H1 (cell line): ENCODE data around the gene INO80C. TPM values are rescaled to one million over a fixed set of nuclear protein-coding genes. Genes with fewer than 3 reads are reported as not detected.

Source experiments
- CTCF ChIA-PET: fragments of 300-600 bp; sonication (Branson Sonifier 250); formaldehyde crosslinking; loops from one replicate; lab custom pipeline; 2021; ENCODE audit not compliant: partially characterized antibody; lab: Charles Lee
- POLR2A ChIA-PET: fragments of 300-600 bp; sonication (Branson Sonifier 250); formaldehyde crosslinking; loops from one replicate; lab custom pipeline; 2021; ENCODE audit warnings: inconsistent platforms; ENCODE audit not compliant: partially characterized antibody; lab: Charles Lee
- DNase-seq, 2 experiments: peaks; one replicate each; pipeline versions ENCODE4 v3.0.0 to v3.0.0-alpha.2; 2010 to 2022; ENCODE audit warnings: low spot score in 2 of 2, low read depth in 1 of 2, mixed read lengths in 1 of 2
- FAIRE-seq: peaks from 2 replicates; lab custom pipeline; 2011; peaks lifted over from hg19 to GRCh38; lab: Jason Lieb, UNC
- H2AFZ ChIP-seq: 2 replicates; pipeline ENCODE4 v1.8.1; 2012; ENCODE audit warnings: low read length, inconsistent platforms
- H2AK5ac ChIP-seq: 2 replicates; pipeline ENCODE4 v1.6.1; 2013; ENCODE audit warnings: low read depth, low read length
- H2BK120ac ChIP-seq: replicated peaks from 2 replicates; pipeline ENCODE3; 2013; ENCODE audit warnings: low read depth, low read length, inconsistent platforms
- H2BK12ac ChIP-seq: 2 replicates; pipeline ENCODE4 v1.6.1; 2013; ENCODE audit warnings: low read depth, low read length
- H2BK15ac ChIP-seq: 2 replicates; pipeline ENCODE4 v1.6.1; 2013; ENCODE audit warnings: low read length
- H2BK20ac ChIP-seq: 2 replicates; pipeline ENCODE4 v1.6.1; 2013; ENCODE audit warnings: low read length
- H2BK5ac ChIP-seq: 2 replicates; pipeline ENCODE4 v1.6.1; 2013; ENCODE audit warnings: low read depth, low read length
- H3K14ac ChIP-seq: 2 replicates; pipeline ENCODE4 v1.6.1; 2013; ENCODE audit warnings: inconsistent platforms; ENCODE audit not compliant: insufficient read length
- H3K18ac ChIP-seq: 2 replicates; pipeline ENCODE4 v1.6.1; 2013; ENCODE audit warnings: low read length; ENCODE audit errors: extremely low read depth
- H3K23ac ChIP-seq: 2 replicates; pipeline ENCODE4 v1.6.1; 2013; ENCODE audit warnings: inconsistent platforms; ENCODE audit not compliant: insufficient read length
- H3K23me2 ChIP-seq: 2 replicates; pipeline ENCODE4 v1.6.1; 2013; ENCODE audit warnings: low read depth, low read length
- H3K27ac ChIP-seq: 2 replicates; pipeline ENCODE4 v1.6.1; 2011; ENCODE audit warnings: low read depth, low read length, inconsistent platforms
- H3K27me3 ChIP-seq, 4 experiments: replicated peaks in 1 of 4; 1 replicate in 1 of 4; 2 replicates in 3 of 4; pipeline versions ENCODE4 v1.6.1 to v1.8.1; 2011 to 2013; ENCODE audit warnings: low read length in 3 of 4, mild to moderate bottlenecking in 3 of 4, inconsistent platforms in 2 of 4, mixed read lengths in 2 of 4, moderate library complexity in 1 of 4; ENCODE audit not compliant: control insufficient read depth in 3 of 4, insufficient read depth in 3 of 4; ENCODE audit errors: extremely low read depth in 1 of 4
- H3K36me3 ChIP-seq, 4 experiments: 2 replicates each; pipeline versions ENCODE4 v1.6.1 to v1.8.1; 2011 to 2013; ENCODE audit warnings: mild to moderate bottlenecking in 4 of 4, low read length in 3 of 4, moderate library complexity in 2 of 4, control low read depth in 1 of 4, inconsistent platforms in 1 of 4; ENCODE audit not compliant: insufficient read depth in 4 of 4, control insufficient read depth in 2 of 4
- H3K4ac ChIP-seq: replicated peaks from 2 replicates; pipeline ENCODE3; 2013; ENCODE audit warnings: low read length, low read depth, mixed read lengths, inconsistent platforms; ENCODE audit not compliant: insufficient read length
- H3K4me1 ChIP-seq, 4 experiments: replicated peaks in 1 of 4; 1 replicate in 1 of 4; 2 replicates in 3 of 4; pipeline versions ENCODE4 v1.6.1 to v1.8.1; 2011 to 2013; ENCODE audit warnings: low read length in 3 of 4, inconsistent platforms in 2 of 4, mixed read lengths in 1 of 4; ENCODE audit not compliant: insufficient read depth in 4 of 4, control insufficient read depth in 3 of 4
- H3K4me2 ChIP-seq, 2 experiments: 2 replicates each; pipeline versions ENCODE4 v1.6.1 to v1.8.1; 2011 to 2013; ENCODE audit warnings: low read depth in 2 of 2, low read length in 2 of 2, control low read depth in 1 of 2, inconsistent platforms in 1 of 2, mild to moderate bottlenecking in 1 of 2; ENCODE audit not compliant: insufficient read depth in 1 of 2
- H3K4me3 ChIP-seq, 4 experiments: fragments of 200-600, 300-600 bp in 1 of 4; sonication (generic), shearing (Covaris generic), sonication (Bioruptor Twin) in 1 of 4; 2 replicates each; pipeline versions ENCODE4 v1.5.1 to v1.8.1; 2011 to 2016; ENCODE audit warnings: low read length in 4 of 4, low read depth in 3 of 4, control low read depth in 2 of 4, inconsistent platforms in 2 of 4, mild to moderate bottlenecking in 2 of 4, mixed read lengths in 1 of 4, moderate library complexity in 1 of 4; ENCODE audit not compliant: insufficient read depth in 2 of 4; ENCODE audit errors: extremely low read depth in 1 of 4
- H3K56ac ChIP-seq: replicated peaks from 2 replicates; pipeline ENCODE3; 2013; ENCODE audit warnings: low read depth, mild to moderate bottlenecking, mixed read lengths, low read length, inconsistent platforms; ENCODE audit not compliant: insufficient read length
- H3K79me1 ChIP-seq: 2 replicates; pipeline ENCODE4 v1.6.1; 2013; ENCODE audit warnings: low read depth, low read length, control low read depth
- H3K79me2 ChIP-seq, 2 experiments: 2 replicates each; pipeline versions ENCODE4 v1.6.1 to v1.8.1; 2012 to 2013; ENCODE audit warnings: low read length in 2 of 2, mild to moderate bottlenecking in 2 of 2, inconsistent platforms in 1 of 2; ENCODE audit not compliant: insufficient read depth in 2 of 2, control insufficient read depth in 1 of 2
- H3K9ac ChIP-seq, 4 experiments: replicated peaks in 1 of 4; 1 replicate in 1 of 4; 2 replicates in 3 of 4; pipeline versions ENCODE4 v1.6.1 to v1.8.1; 2011 to 2013; ENCODE audit warnings: low read depth in 3 of 4, low read length in 3 of 4, control low read depth in 2 of 4, mild to moderate bottlenecking in 2 of 4, moderate library complexity in 2 of 4, inconsistent platforms in 1 of 4; ENCODE audit errors: extremely low read depth in 1 of 4
- H3K9me3 ChIP-seq, 2 experiments: 2 replicates each; pipeline versions ENCODE4 v1.6.1 to v1.8.1; 2012 to 2013; ENCODE audit warnings: mild to moderate bottlenecking in 2 of 2, moderate library complexity in 2 of 2, control low read depth in 1 of 2, inconsistent platforms in 1 of 2, low read depth in 1 of 2, low read length in 1 of 2, mixed read lengths in 1 of 2; ENCODE audit not compliant: insufficient read depth in 2 of 2
- H4K20me1 ChIP-seq, 2 experiments: replicated peaks in 1 of 2; 2 replicates each; pipeline versions ENCODE3 to v1.8.1; 2011 to 2013; ENCODE audit warnings: inconsistent platforms in 2 of 2, low read length in 2 of 2, mild to moderate bottlenecking in 1 of 2; ENCODE audit not compliant: insufficient read depth in 2 of 2, control insufficient read depth in 1 of 2
- H4K5ac ChIP-seq: 2 replicates; pipeline ENCODE4 v1.6.1; 2013; ENCODE audit warnings: low read length, low read depth, mixed read lengths, inconsistent platforms; ENCODE audit not compliant: insufficient read length
- H4K8ac ChIP-seq: 2 replicates; pipeline ENCODE4 v1.8.0; 2013; ENCODE audit warnings: mild to moderate bottlenecking, moderate library complexity, low read length, inconsistent platforms; ENCODE audit not compliant: insufficient read depth; ENCODE audit errors: extremely low read depth
- H4K91ac ChIP-seq: replicated peaks from 2 replicates; pipeline ENCODE3; 2013; ENCODE audit warnings: low read length, mixed read lengths, inconsistent platforms; ENCODE audit not compliant: insufficient read length
- CTBP2 ChIP-seq: IDR thresholded peaks from 2 replicates; pipeline ENCODE4 v1.7.0; 2011; ENCODE audit warnings: borderline replicate concordance, mild to moderate bottlenecking, moderate library complexity, mixed read lengths, low read length; ENCODE audit not compliant: insufficient read depth, insufficient read length
- HDAC2 ChIP-seq, 2 experiments: fragments of 300-600 bp in 1 of 2; sonication (generic) in 1 of 2; IDR thresholded peaks; 2 replicates each; pipeline ENCODE4 v1.6.1; 2011 to 2012; ENCODE audit warnings: low read depth in 2 of 2, low read length in 2 of 2, mild to moderate bottlenecking in 2 of 2, moderate library complexity in 2 of 2, borderline replicate concordance in 1 of 2, inconsistent platforms in 1 of 2
- HDAC6 ChIP-seq: IDR thresholded peaks from one replicate; pipeline ENCODE4 v1.7.1; 2012; ENCODE audit warnings: low read depth, mild to moderate bottlenecking, inconsistent platforms, low read length, moderate library complexity
- PHF8 ChIP-seq: fragments of 200-600 bp; sonication (generic); conservative IDR thresholded peaks from 2 replicates; pipeline ENCODE4 v1.7.1; 2012; ENCODE audit warnings: low read depth, mild to moderate bottlenecking, inconsistent platforms, low read length, moderate library complexity
- RAD21 ChIP-seq, 2 experiments: IDR thresholded peaks in 1 of 2; conservative IDR thresholded peaks in 1 of 2; 2 replicates each; pipeline ENCODE4 v1.6.1; 2011; ENCODE audit warnings: low read depth in 2 of 2, low read length in 2 of 2, improper control_type of control experiment in 1 of 2, inconsistent platforms in 1 of 2, mild to moderate bottlenecking in 1 of 2, moderate library complexity in 1 of 2
- RXRA ChIP-seq: IDR thresholded peaks from 2 replicates; pipeline ENCODE4 v1.6.1; 2011; ENCODE audit warnings: low read depth, mild to moderate bottlenecking, low read length, moderate library complexity; ENCODE audit not compliant: insufficient read depth
- SAP30 ChIP-seq: fragments of 300-600 bp; sonication (generic); IDR thresholded peaks from 2 replicates; pipeline ENCODE4 v1.7.1; 2012; ENCODE audit warnings: low read length, moderate library complexity, mild to moderate bottlenecking, inconsistent platforms; ENCODE audit not compliant: insufficient read depth, insufficient replicate concordance
- SIN3A ChIP-seq, 2 experiments: IDR thresholded peaks in 1 of 2; conservative IDR thresholded peaks in 1 of 2; 2 replicates each; pipeline ENCODE4 v1.6.1; 2011 to 2012; ENCODE audit warnings: low read length in 2 of 2, improper control_type of control experiment in 1 of 2, low read depth in 1 of 2, mild to moderate bottlenecking in 1 of 2
- SUZ12 ChIP-seq: fragments of 200-600 bp; sonication (generic); IDR thresholded peaks from 2 replicates; pipeline ENCODE4 v1.6.1; 2012; ENCODE audit warnings: mild to moderate bottlenecking, inconsistent platforms, low read length, moderate library complexity, mixed read lengths
- TEAD4 ChIP-seq: IDR thresholded peaks from 2 replicates; pipeline ENCODE4 v1.6.1; 2012; ENCODE audit warnings: low read depth, low read length, inconsistent platforms, mixed read lengths
- WGBS, 2 experiments: shearing (Covaris generic) in 1 of 2; methylation state at CpG; one replicate each; pipeline versions ENCODE4 v1.1.6 to v1.1.7; 2013 to 2015; ENCODE audit warnings: low lambda C conversion rate in 2 of 2, mixed read lengths in 2 of 2, inconsistent platforms in 1 of 2, low coverage in 1 of 2, missing lambda C conversion rate in 1 of 2; ENCODE audit not compliant: insufficient replicate concordance in 2 of 2, insufficient coverage in 1 of 2, insufficient read length in 1 of 2; ENCODE audit errors: extremely low coverage in 1 of 2, missing lambda C conversion rate in 1 of 2; 5-methylcytosine and 5-hydroxymethylcytosine counted together
- polyA plus RNA-seq, 7 experiments: library from polyadenylated mRNA; depleted of rRNA in 3 of 7; stranded (reverse) in 5 of 7; unstranded in 2 of 7; fragments of >200 nt in 5 of 7; fragments of 200-250 nt in 2 of 7; gene quantifications; 1 replicate in 5 of 7; 2 replicates in 1 of 7; 4 replicates in 1 of 7; pipeline versions ENCODE4 v1.2.1 to v1.2.3, GENCODE V29; 2011 to 2013; ENCODE audit warnings: missing spikeins in 2 of 7, mixed read lengths in 2 of 7
- total RNA-seq: library from RNA; stranded (reverse); fragmentation: NEBNext Ultra II Directional; extraction: Animal tissue kit (Norgen Biotek cat#: 25700); gene quantifications from 2 replicates; pipeline ENCODE4 v1.2.1, GENCODE V29; 2021
- TF ChIP-seq, protein P1 (sequence below): IDR thresholded peaks from 2 replicates; pipeline ENCODE4 v1.6.1; 2012; ENCODE audit warnings: inconsistent platforms

INO80C gene
- total and polyA plus RNA-seq, 2 of the 8 experiments (the other 6 are each of a cell fraction or from before 2014, with no cell fraction given), result 30.1 to 48.9 TPM

DNA sequence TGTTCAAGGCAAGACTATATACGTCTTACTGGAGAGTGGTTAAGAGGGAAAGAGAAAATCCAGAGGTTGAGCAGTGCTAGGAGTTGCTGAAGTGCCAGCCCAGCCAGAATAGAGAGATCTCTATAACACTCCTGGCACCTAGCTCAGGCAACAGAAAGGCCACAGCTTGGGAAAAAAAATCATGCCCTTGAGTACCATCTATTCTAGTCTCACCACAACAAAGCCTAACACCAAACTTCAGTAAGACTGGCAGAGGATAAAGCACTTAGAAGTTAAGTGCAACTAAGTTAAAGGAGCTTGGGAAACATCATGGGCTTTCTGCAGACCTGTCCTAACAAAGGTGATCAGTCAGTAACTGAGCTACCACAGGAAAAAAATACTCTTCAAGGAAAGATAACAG is 24.2 kb downstream of the INO80C start:
- Histone ChIP-seq H3K23ac (no peak overlapping the region), H2AFZ (no peak overlapping the region), H3K14ac (no peak overlapping the region), H3K79me1 (peaks cover 2% of the 10 kb centered on the region; the same call in 1 of the 2 replicates), H3K27me3 (no peaks in the 10 kb centered on the region), H4K20me1 (no peaks in the 10 kb centered on the region), H3K56ac (no peak overlapping the region), H4K5ac (no peak overlapping the region), H3K4ac (no peak overlapping the region), H3K4me2 (no peak overlapping the region), H2BK12ac (no peak overlapping the region), H3K9me3 (no peaks in the 10 kb centered on the region), H3K18ac (no peak overlapping the region), H3K9ac (no peak overlapping the region), H3K4me1 (no peaks in the 10 kb centered on the region), H4K8ac (no peak overlapping the region), H4K91ac (no peak overlapping the region), H2AK5ac (no peak overlapping the region), H2BK20ac (no peak overlapping the region), H3K23me2 (no peaks in the 10 kb centered on the region), H2BK15ac (no peak overlapping the region), H3K27ac (no peak overlapping the region), H2BK5ac (no peak overlapping the region), H3K79me2 (peaks cover 0 to 7% of the 10 kb centered on the region in 2 experiments; a peak in 1 of 4 replicates), H2BK120ac (no peak overlapping the region), H3K4me3 (no peak overlapping the region)
- ChIA-PET CTCF (interaction anchor here (0.9 to 1.7 kb wide), 4 partner anchors 12 to 65 kb away, joined by 3 to 4 read pairs (median 3); no protein-coding TSS in a partner anchor), POLR2A (interaction anchor here (0.7 to 1.5 kb wide), 2 partner anchors 10 to 130 kb away, joined by 3 read pairs; partner anchors contain the start of gene ZNF24)
- WGBS, 2 experiments, result 86% methylated on average over 1 of the region's 1 CpG; no CpG with 5 or more reads in 1 of the 2 experiments
- DNase-seq (no peak), FAIRE-seq (no peak)
- TF ChIP-seq, protein P1, sequence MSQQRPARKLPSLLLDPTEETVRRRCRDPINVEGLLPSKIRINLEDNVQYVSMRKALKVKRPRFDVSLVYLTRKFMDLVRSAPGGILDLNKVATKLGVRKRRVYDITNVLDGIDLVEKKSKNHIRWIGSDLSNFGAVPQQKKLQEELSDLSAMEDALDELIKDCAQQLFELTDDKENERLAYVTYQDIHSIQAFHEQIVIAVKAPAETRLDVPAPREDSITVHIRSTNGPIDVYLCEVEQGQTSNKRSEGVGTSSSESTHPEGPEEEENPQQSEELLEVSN, result no peak
- TF ChIP-seq SUZ12 (no peak), HDAC6 (no peak), RAD21 (IDR thresholded peaks at IDR 0.05 in 1 of 2, conservative IDR thresholded peaks at IDR 0.05 in 1 of 2; ENCODE audit: low read depth in 2 of 2, low read length in 2 of 2) (no peak), PHF8 (no peak), TEAD4 (no peak), RXRA (no peak), SAP30 (no peak), CTBP2 (no peak), HDAC2 (IDR thresholded peaks at IDR 0.05; ENCODE audit: borderline replicate concordance in 1 of 2, low read depth in 2 of 2, low read length in 2 of 2) (no peak), SIN3A (conservative IDR thresholded peaks at IDR 0.05 in 1 of 2, IDR thresholded peaks at IDR 0.05 in 1 of 2; ENCODE audit: low read depth in 1 of 2, low read length in 2 of 2) (no peak)
- TF ChIP-seq, all 59 proteins: peak for 0
- H3K36me3 ChIP-seq, result peaks cover 2 to 18% (median 2%) of the 10 kb centered on the region in 4 experiments; a peak in 7 of 8 replicates
